T follicular helper cell (primary cell): ENCODE results near the gene OR10J5.
"Not testable (repeated sequence)": the region's sequence is repeated elsewhere in the genome, so short reads cannot be mapped to it uniquely, and the experiment has no call there.

Source experiments
- DNase-seq: peaks from one replicate; pipeline ENCODE4 v3.0.0-alpha.2; 2020; ENCODE audit warnings: low read depth
- total RNA-seq, 2 experiments: gene quantifications; one replicate each; lab custom pipeline; 2026; lab: John Stamatoyannopoulos, UW

OR10J5 gene
- total RNA-seq: 0 reads per million in 2 experiments

GRCh38 chr1:159535907-159536306 lies at the start of gene OR10J5:
OR10J5 (minus strand) TSS chr1:159536007; CDS start chr1:159536007, 0 bp downstream.
- no peak for DNase-seq

GRCh38 chr1:159584536-159584935 lies 48.7 kb upstream of the OR10J5 start:
- DNase-seq: no peak

- no peak for DNase-seq
Measured at GRCh38 chr1:159581422-159581821, 45.6 kb upstream of the OR10J5 start.

GRCh38 chr1:159580340-159580739 lies 44.5 kb upstream of the OR10J5 start:
- no peak for DNase-seq

- no peak for DNase-seq
Measured at GRCh38 chr1:159577446-159577845, 41.6 kb upstream of the OR10J5 start.

GRCh38 chr1:159562680-159563079 lies 26.9 kb upstream of the OR10J5 start:
- DNase-seq: no peak

GRCh38 chr1:159561497-159561896 lies 25.7 kb upstream of the OR10J5 start:
- DNase-seq: no peak

- no peak for DNase-seq
Measured at GRCh38 chr1:159560599-159560998, 24.8 kb upstream of the OR10J5 start.

- DNase-seq: no peak
Measured at GRCh38 chr1:159556931-159557369, 21.1 kb upstream of the OR10J5 start.

GRCh38 chr1:159554696-159555095 lies 18.9 kb upstream of the OR10J5 start:
- DNase-seq: no peak

GRCh38 chr1:159554261-159554660 lies 18.5 kb upstream of the OR10J5 start:
- DNase-seq: no peak

GRCh38 chr1:159548126-159548525 lies 12.3 kb upstream of the OR10J5 start:
- no peak for DNase-seq

- no peak for DNase-seq
Measured at GRCh38 chr1:159532922-159533321, 2.9 kb downstream of the OR10J5 start.

GRCh38 chr1:159524792-159525191 lies 11.0 kb downstream of the OR10J5 start:
- not testable (repeated sequence) for DNase-seq

- no peak for DNase-seq
Measured at GRCh38 chr1:159510229-159510541, 25.6 kb downstream of the OR10J5 start.

- DNase-seq: no peak
Measured at GRCh38 chr1:159509440-159510228, 26.2 kb downstream of the OR10J5 start.

- DNase-seq: no peak
Measured at GRCh38 chr1:159508951-159509350, 26.9 kb downstream of the OR10J5 start.

- DNase-seq: no peak
Measured at GRCh38 chr1:159505676-159506075, 30.1 kb downstream of the OR10J5 start.

- no peak for DNase-seq
Measured at GRCh38 chr1:159501082-159501481, 34.7 kb downstream of the OR10J5 start.

- DNase-seq: not testable (repeated sequence)
Measured at GRCh38 chr1:159494513-159495210, 41.1 kb downstream of the OR10J5 start.

- no peak for DNase-seq
Measured at GRCh38 chr1:159493354-159493753, 42.5 kb downstream of the OR10J5 start.

- DNase-seq: no peak
Measured at GRCh38 chr1:159492575-159493323, 43.1 kb downstream of the OR10J5 start.
